HepG2 (cell line): ENCODE measurements around the gene OPRL1. TPM values are rescaled to one million over a fixed set of nuclear protein-coding genes. Genes with fewer than 3 reads are reported as not detected.

ENCODE experiments used
- AGO1 ChIP-seq: fragments of 200-400 bp; formaldehyde crosslinking; IDR thresholded peaks from 2 replicates; pipeline ENCODE4 v1.6.1; 2017; ENCODE audit warnings: mild to moderate bottlenecking, low read depth, low read length, moderate library complexity; ENCODE audit not compliant: poor library complexity, severe bottlenecking
- CCDC6 ChIP-seq: sonication (generic); formaldehyde crosslinking; IDR thresholded peaks from 2 replicates; pipeline ENCODE4 v1.8.1; 2022; ENCODE audit warnings: mild to moderate bottlenecking, missing genetic modification reagents, moderate library complexity
- HMG20A ChIP-seq: IDR thresholded peaks from 2 replicates; pipeline ENCODE4 v1.6.1; 2016; ENCODE audit warnings: borderline replicate concordance
- HNF4A ChIP-seq: sonication (generic); formaldehyde crosslinking; IDR thresholded peaks from 2 replicates; pipeline ENCODE4 v1.4.0; 2020; ENCODE audit warnings: missing genetic modification reagents
- LCORL ChIP-seq, 2 experiments: fragments of 450-650 bp in 1 of 2; sonication (generic) in 1 of 2; formaldehyde crosslinking in 1 of 2; IDR thresholded peaks; 2 replicates each; pipeline versions ENCODE4 v1.5.0 to v1.6.1; 2017 to 2020; ENCODE audit warnings: antibody characterized with exemption in 1 of 2, missing genetic modification reagents in 1 of 2
- MXD3 ChIP-seq: IDR thresholded peaks from 2 replicates; pipeline ENCODE4 v1.6.1; 2016; ENCODE audit warnings: mild to moderate bottlenecking, missing biosample characterization, missing genetic modification reagents
- NFKB2 ChIP-seq: sonication (generic); formaldehyde crosslinking; IDR thresholded peaks from 2 replicates; pipeline ENCODE4 v1.4.0; 2020; ENCODE audit warnings: missing genetic modification reagents, borderline replicate concordance
- NR2F1 ChIP-seq, 2 experiments: fragments of 450-650 bp in 1 of 2; formaldehyde crosslinking in 1 of 2; IDR thresholded peaks; 2 replicates each; pipeline versions ENCODE4 v1.5.0 to v1.6.1; 2016 to 2020; ENCODE audit warnings: mild to moderate bottlenecking in 1 of 2, missing compliant biosample characterization in 1 of 2, missing genetic modification reagents in 1 of 2, moderate library complexity in 1 of 2
- NR3C1 ChIP-seq: sonication (generic); formaldehyde crosslinking; IDR thresholded peaks from 2 replicates; pipeline ENCODE4 v1.4.0; 2020; ENCODE audit warnings: missing genetic modification reagents
- SNAPC2 ChIP-seq: sonication (generic); formaldehyde crosslinking; IDR thresholded peaks from 2 replicates; pipeline ENCODE4 v1.8.1; 2022; ENCODE audit warnings: mild to moderate bottlenecking, missing genetic modification reagents
- TCF7L2 ChIP-seq: IDR thresholded peaks from 2 replicates; pipeline ENCODE4 v1.6.1; 2011; ENCODE audit warnings: mild to moderate bottlenecking, low read depth, low read length, moderate library complexity
- ZBED4 ChIP-seq: sonication (generic); formaldehyde crosslinking; IDR thresholded peaks from 2 replicates; pipeline ENCODE4 v1.4.0; 2020; ENCODE audit warnings: missing genetic modification reagents, borderline replicate concordance
- ZFP36L1 ChIP-seq: sonication (generic); formaldehyde crosslinking; IDR thresholded peaks from 2 replicates; pipeline ENCODE4 v1.8.0; 2022; ENCODE audit warnings: mild to moderate bottlenecking, missing genetic modification reagents, moderate library complexity
- ZNF354B ChIP-seq: sonication (generic); formaldehyde crosslinking; IDR thresholded peaks from 2 replicates; pipeline ENCODE4 v1.8.0; 2022; ENCODE audit warnings: mild to moderate bottlenecking, missing genetic modification reagents
- ZNF431 ChIP-seq: sonication (generic); formaldehyde crosslinking; IDR thresholded peaks from 2 replicates; pipeline ENCODE4 v1.9.0; 2022; ENCODE audit warnings: missing genetic modification reagents, low read depth, mild to moderate bottlenecking, borderline replicate concordance
- ZNF546 ChIP-seq: sonication (generic); formaldehyde crosslinking; conservative IDR thresholded peaks from 2 replicates; pipeline ENCODE4 v1.8.1; 2023; ENCODE audit warnings: mild to moderate bottlenecking, missing genetic modification reagents
- ZNF678 ChIP-seq: sonication (generic); formaldehyde crosslinking; IDR thresholded peaks from 2 replicates; pipeline ENCODE4 v1.4.0; 2020; ENCODE audit warnings: mild to moderate bottlenecking, missing genetic modification reagents
- ZNF883 ChIP-seq: sonication (generic); formaldehyde crosslinking; IDR thresholded peaks from 2 replicates; pipeline ENCODE4 v1.5.1; 2020; ENCODE audit warnings: mild to moderate bottlenecking, missing genetic modification reagents; ENCODE audit errors: not compliant biosample characterization
- polyA plus RNA-seq, 8 experiments: library from polyadenylated mRNA; depleted of rRNA in 3 of 8; stranded (reverse) in 7 of 8; unstranded in 1 of 8; fragments of >200 nt; fragmentation: Illumina TruSeq in 4 of 8; extraction: Trizol in 4 of 8; gene quantifications; 2 replicates each; pipeline versions ENCODE4 v1.2.1 to v1.2.3, GENCODE V29; 2011 to 2016; ENCODE audit warnings: low read depth in 4 of 8, missing spikeins in 1 of 8, mixed read lengths in 1 of 8; ENCODE audit not compliant: insufficient read depth in 1 of 8
- total RNA-seq, 5 experiments: library from RNA; depleted of rRNA; stranded (reverse); fragments of >200 nt; fragmentation: Illumina TruSeq; extraction: Trizol; gene quantifications; 2 replicates each; pipeline ENCODE4 v1.2.3, GENCODE V29; 2016; ENCODE audit warnings: low read depth in 1 of 5
- TF ChIP-seq, protein P1 (sequence below): sonication (generic); formaldehyde crosslinking; IDR thresholded peaks from 2 replicates; pipeline ENCODE4 v1.5.0; 2020; ENCODE audit warnings: mild to moderate bottlenecking, missing genetic modification reagents
- TF ChIP-seq, protein P2 (sequence below): sonication (generic); formaldehyde crosslinking; IDR thresholded peaks from 2 replicates; pipeline ENCODE4 v1.4.0; 2020; ENCODE audit warnings: mild to moderate bottlenecking, low read depth, missing genetic modification reagents

OPRL1 gene
- total and polyA plus RNA-seq, 2 of the 13 experiments (the other 11 are each of a cell fraction or from before 2014, with no cell fraction given): 0.35 to 0.71 TPM

GRCh38 chr20:64056889-64057627 lies 22.8 kb upstream of the OPRL1 start (continued):
- TF ChIP-seq SNAPC2 (CRISPR knock-in tag): 0 out of 2 replicates have a peak, but pooled peaks have one; percentile 90
- no peak for TF ChIP-seq NR3C1
- peak; percentile 64; the same call in 1 of the 2 replicates for TF ChIP-seq MXD3 (CRISPR knock-in tag)
- TF ChIP-seq, protein P1, sequence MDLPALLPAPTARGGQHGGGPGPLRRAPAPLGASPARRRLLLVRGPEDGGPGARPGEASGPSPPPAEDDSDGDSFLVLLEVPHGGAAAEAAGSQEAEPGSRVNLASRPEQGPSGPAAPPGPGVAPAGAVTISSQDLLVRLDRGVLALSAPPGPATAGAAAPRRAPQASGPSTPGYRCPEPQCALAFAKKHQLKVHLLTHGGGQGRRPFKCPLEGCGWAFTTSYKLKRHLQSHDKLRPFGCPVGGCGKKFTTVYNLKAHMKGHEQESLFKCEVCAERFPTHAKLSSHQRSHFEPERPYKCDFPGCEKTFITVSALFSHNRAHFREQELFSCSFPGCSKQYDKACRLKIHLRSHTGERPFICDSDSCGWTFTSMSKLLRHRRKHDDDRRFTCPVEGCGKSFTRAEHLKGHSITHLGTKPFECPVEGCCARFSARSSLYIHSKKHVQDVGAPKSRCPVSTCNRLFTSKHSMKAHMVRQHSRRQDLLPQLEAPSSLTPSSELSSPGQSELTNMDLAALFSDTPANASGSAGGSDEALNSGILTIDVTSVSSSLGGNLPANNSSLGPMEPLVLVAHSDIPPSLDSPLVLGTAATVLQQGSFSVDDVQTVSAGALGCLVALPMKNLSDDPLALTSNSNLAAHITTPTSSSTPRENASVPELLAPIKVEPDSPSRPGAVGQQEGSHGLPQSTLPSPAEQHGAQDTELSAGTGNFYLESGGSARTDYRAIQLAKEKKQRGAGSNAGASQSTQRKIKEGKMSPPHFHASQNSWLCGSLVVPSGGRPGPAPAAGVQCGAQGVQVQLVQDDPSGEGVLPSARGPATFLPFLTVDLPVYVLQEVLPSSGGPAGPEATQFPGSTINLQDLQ: no peak
- TF ChIP-seq TCF7L2: no peak
- no peak for TF ChIP-seq NR2F1 (CRISPR knock-in tag; IDR thresholded peaks at IDR 0.05)
- TF ChIP-seq CCDC6 (CRISPR knock-in tag): peak; percentile 83; the same call in 1 of the 2 replicates
- TF ChIP-seq NFKB2 (CRISPR knock-in tag): peak; percentile 32
- no peak; the same call in 1 of the 2 replicates for TF ChIP-seq ZBED4 (CRISPR knock-in tag)
- peak; percentile 39; the same call in 1 of the 2 replicates for TF ChIP-seq ZNF431 (CRISPR knock-in tag)
- TF ChIP-seq HNF4A (CRISPR knock-in tag): no peak
- TF ChIP-seq LCORL (IDR thresholded peaks at IDR 0.05): no peak
- no peak; the same call in 1 of the 2 replicates for TF ChIP-seq LCORL (CRISPR knock-in tag; IDR thresholded peaks at IDR 0.05)
- 0 out of 2 replicates have a peak, but pooled peaks have one; percentile 19 for TF ChIP-seq ZNF546 (CRISPR knock-in tag)
- peak; percentile 88 for TF ChIP-seq ZNF354B (CRISPR knock-in tag)
- TF ChIP-seq, protein P2, sequence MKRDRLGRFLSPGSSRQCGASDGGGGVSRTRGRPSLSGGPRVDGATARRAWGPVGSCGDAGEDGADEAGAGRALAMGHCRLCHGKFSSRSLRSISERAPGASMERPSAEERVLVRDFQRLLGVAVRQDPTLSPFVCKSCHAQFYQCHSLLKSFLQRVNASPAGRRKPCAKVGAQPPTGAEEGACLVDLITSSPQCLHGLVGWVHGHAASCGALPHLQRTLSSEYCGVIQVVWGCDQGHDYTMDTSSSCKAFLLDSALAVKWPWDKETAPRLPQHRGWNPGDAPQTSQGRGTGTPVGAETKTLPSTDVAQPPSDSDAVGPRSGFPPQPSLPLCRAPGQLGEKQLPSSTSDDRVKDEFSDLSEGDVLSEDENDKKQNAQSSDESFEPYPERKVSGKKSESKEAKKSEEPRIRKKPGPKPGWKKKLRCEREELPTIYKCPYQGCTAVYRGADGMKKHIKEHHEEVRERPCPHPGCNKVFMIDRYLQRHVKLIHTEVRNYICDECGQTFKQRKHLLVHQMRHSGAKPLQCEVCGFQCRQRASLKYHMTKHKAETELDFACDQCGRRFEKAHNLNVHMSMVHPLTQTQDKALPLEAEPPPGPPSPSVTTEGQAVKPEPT (CRISPR knock-in tag): peak; percentile 82; the same call in 1 of the 2 replicates
- TF ChIP-seq ZFP36L1 (CRISPR knock-in tag): no peak; the same call in 1 of the 2 replicates
- TF ChIP-seq ZNF883 (CRISPR knock-in tag): peak; percentile 12
- peak; percentile 80 for TF ChIP-seq AGO1
- no peak for TF ChIP-seq HMG20A (CRISPR knock-in tag)
- TF ChIP-seq ZNF678 (CRISPR knock-in tag): peak; percentile 93; the same call in 1 of the 2 replicates
